HUES6 (cell line): ENCODE measurements around the gene RAB6B.

Experiments
- H3K27ac ChIP-seq: 2 replicates; pipeline ENCODE4 v1.7.0; 2013; ENCODE audit warnings: low read depth, mild to moderate bottlenecking, low read length, inconsistent platforms
- H3K27me3 ChIP-seq: 2 replicates; pipeline ENCODE4 v1.6.1; 2013; ENCODE audit warnings: low read length; ENCODE audit not compliant: control insufficient read depth, insufficient read depth
- H3K36me3 ChIP-seq: 2 replicates; pipeline ENCODE4 v1.6.1; 2013; ENCODE audit warnings: low read length; ENCODE audit not compliant: control insufficient read depth, insufficient read depth
- H3K4me1 ChIP-seq: 2 replicates; pipeline ENCODE4 v1.6.1; 2013; ENCODE audit warnings: low read length; ENCODE audit not compliant: control insufficient read depth, insufficient read depth
- H3K4me3 ChIP-seq: 2 replicates; pipeline ENCODE4 v1.5.1; 2013; ENCODE audit warnings: low read depth, low read length
- H3K9ac ChIP-seq: one replicate; pipeline ENCODE4 v1.6.1; 2013; ENCODE audit warnings: mild to moderate bottlenecking, low read length
- H3K9me3 ChIP-seq: 2 replicates; pipeline ENCODE4 v1.6.1; 2013; ENCODE audit warnings: low read depth, low read length; ENCODE audit not compliant: control insufficient read depth, insufficient read depth

The RAB6B gene

DNA sequence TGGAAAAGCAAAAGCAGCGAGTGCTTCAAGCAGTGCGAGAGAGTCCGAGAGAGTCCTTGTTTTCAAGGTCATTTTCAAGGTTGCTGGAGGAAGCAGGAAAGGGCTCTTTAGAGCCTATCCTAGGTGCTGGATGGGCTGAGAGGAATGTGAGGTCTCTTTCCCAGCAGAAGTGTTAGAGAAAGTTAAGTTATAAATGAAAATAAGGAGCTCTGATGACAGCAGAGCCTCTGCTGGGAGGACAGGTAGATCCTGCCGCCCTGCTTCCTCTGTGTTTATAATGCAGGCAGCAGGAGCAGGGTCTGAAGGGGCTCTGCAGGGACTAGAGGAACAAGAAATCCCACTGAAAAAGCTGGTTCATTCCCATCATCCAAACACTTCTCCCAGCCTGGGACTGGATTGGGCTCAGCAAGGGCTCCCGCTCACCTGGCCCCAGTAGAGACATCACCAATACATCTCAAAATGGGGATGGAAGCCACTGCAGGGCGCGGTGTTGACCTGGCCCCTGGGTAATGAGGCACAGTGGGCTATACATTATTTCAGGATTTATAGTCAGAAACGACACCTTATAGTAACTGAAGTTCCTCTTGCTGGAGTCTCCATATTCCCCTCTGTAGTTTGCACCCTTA lies 41.5 kb upstream of the RAB6B start:
- Histone ChIP-seq H3K9me3 (no peaks in the 10 kb centered on the region), H3K36me3 (no peaks in the 10 kb centered on the region), H3K27me3 (no peaks in the 10 kb centered on the region), H3K27ac (no peak overlapping the region), H3K4me3 (no peak overlapping the region), H3K9ac (no peak overlapping the region), H3K4me1 (peaks cover 8% of the 10 kb centered on the region)

GRCh38 chr3:133935843-133936769 lies 40.4 kb upstream of the RAB6B start:
- no peaks in the 10 kb centered on the region for H3K27me3 ChIP-seq

DNA sequence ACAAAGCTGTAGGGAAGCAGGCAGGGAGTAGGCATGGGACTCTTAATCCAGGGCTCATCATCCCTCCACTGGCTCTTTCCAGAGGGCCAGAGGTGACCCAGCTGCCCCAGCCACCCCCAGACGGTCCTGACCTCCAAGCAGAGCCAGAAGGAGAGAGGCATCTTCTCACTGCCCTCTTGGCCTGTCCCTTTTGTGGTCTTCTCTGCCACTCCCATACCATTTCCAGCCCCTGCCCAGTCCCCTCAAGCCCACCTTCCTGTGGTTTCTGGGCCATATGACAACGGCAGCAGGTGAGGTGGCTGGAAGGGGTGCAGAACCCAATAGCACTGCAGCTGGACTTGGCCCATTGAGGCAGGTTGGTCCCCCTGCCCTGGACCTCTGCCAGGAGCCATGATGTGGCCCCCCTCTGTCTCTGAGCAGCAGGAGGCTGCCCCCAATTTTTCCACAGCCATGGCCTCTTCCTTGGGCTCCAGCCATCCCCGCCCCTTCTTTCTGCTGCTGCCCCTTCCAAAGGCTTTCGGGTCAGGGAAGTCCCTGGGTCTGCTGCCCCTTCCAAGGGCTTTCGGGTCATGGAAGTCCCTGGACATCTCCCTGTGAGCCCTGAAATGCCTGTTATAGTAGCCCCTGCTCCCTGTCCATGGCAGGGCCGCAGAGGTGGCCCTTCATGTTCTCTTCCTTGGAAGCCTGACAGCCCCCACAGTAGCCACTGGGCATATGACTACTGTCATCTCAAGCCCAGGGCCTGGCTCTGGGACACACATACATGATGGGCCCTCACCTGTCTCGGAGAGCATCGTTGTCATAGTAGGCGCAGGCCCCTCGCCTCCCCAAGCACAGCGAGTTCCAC lies 39.5 kb upstream of the RAB6B start:
- no peak overlapping the region for H3K4me3 ChIP-seq
- no peaks in the 10 kb centered on the region for H3K36me3 ChIP-seq
- no peak overlapping the region for H3K27ac ChIP-seq
- no peaks in the 10 kb centered on the region for H3K27me3 ChIP-seq
- H3K9ac ChIP-seq, result no peak overlapping the region
- no peaks in the 10 kb centered on the region for H3K9me3 ChIP-seq
- no peaks in the 10 kb centered on the region for H3K4me1 ChIP-seq

More at GRCh38 chr3:133935843-133936769, 40.4 kb upstream of the RAB6B start:
- H3K4me1 ChIP-seq, result no peaks in the 10 kb centered on the region
- no peak overlapping the region for H3K9ac ChIP-seq
- no peak overlapping the region for H3K27ac ChIP-seq
- no peaks in the 10 kb centered on the region for H3K9me3 ChIP-seq
- H3K4me3 ChIP-seq, result no peak overlapping the region
- H3K36me3 ChIP-seq, result no peaks in the 10 kb centered on the region

DNA sequence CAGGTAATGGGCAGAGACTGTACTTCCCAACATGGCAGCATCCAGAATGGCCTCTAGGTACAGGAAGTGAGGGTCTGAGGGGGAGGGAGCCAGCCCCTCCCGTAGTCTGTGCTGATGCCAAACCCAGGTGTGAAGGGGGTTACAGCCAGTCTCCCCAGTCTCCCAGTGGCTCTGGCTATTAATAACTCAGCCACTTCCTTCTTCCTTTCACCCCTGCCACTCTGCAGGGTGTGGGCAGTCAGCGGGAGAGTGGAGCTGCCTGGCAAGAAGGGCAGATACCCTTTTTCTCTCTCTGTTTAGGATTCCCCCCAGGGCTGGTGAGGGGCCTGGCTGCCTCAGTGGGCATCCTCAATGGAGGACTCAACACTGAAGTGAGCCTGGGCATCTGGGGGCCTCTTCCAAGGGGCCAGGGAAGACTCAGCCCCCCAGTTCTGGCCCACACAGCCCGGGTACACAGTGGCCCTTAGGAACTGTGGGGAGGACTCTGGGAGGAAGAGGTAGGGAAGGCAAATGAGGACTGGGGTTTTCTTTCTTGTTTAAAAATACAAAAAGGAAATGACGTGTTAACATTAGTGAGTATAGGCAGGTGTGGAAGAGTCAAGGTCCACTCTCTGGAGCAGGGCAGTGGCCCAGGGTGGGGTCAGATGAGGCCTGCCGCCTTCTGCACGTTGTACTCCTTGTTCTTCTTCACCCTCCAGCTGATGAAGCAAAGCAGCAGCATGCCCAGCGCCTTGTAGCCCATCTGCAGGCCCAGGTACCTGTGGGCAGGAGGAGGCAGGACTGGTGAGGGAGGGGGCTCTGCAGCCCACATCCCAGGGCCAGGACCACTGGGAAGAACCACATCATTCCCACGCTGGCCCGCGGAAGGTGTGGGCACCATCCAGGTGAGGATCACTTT lies 38.6 kb upstream of the RAB6B start:
- H3K36me3 ChIP-seq, result no peaks in the 10 kb centered on the region
- H3K27ac ChIP-seq, result no peak overlapping the region
- no peaks in the 10 kb centered on the region for H3K4me1 ChIP-seq
- no peak overlapping the region for H3K4me3 ChIP-seq
- no peak overlapping the region for H3K9ac ChIP-seq
- H3K9me3 ChIP-seq, result no peaks in the 10 kb centered on the region
- peaks cover 3% of the 10 kb centered on the region; the same call in 1 of the 2 replicates for H3K27me3 ChIP-seq

DNA sequence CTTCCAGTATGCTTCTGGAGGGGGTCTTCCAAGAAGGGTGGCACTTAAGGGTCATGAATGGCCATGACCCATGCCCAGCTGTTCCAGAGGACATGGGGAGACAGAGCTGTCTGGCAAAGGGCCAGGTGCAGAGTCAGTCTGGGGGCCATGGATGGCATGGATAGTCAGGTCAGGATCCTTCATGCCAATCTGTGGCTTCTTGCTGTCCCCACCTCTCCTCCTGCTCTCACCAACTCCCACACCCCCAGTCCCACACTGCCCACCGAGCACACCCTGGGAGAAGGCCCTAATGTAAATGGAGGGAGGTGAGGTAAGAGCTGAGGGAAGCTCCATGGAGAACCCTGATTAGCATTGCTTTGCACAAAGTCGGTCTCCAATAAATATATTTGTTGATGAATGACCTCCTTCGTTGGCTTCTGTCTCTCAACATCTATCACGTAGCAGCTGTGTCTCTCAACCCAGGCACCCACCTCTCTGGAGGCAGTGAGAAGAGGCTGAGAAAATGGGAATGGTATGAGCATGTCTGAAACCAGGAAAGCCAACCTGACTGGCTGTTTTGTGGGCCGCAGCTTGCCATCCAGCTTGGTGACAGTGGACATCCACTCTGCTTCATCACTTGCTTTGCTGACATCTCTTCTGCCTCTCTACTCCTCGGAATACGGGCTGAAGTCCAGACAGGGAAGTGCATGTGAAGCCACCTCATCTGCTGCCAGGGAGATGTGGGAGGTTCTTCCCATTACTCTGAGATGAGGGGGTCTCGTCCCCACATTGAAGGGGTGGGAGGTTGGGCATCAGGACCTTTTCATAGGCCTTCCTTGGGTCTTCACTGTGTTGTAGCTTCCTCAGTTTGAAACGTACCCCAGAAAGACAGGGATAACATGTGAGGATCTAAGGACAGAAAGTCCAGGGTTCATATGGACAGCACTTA lies 37.7 kb upstream of the RAB6B start:
- H3K27ac ChIP-seq, result no peak overlapping the region

GRCh38 chr3:133932009-133932408 lies 36.3 kb upstream of the RAB6B start:
- Histone ChIP-seq H3K9me3 (no peaks in the 10 kb centered on the region), H3K4me3 (no peak overlapping the region), H3K4me1 (peaks cover 4% of the 10 kb centered on the region; the same call in 1 of the 2 replicates), H3K36me3 (no peaks in the 10 kb centered on the region), H3K9ac (no peak overlapping the region), H3K27ac (no peak overlapping the region), H3K27me3 (peaks cover 24% of the 10 kb centered on the region)

More for the DNA sequence above, 37.7 kb upstream of the RAB6B start:
- no peaks in the 10 kb centered on the region for H3K4me1 ChIP-seq
- no peaks in the 10 kb centered on the region for H3K36me3 ChIP-seq
- H3K4me3 ChIP-seq, result no peak overlapping the region
- no peaks in the 10 kb centered on the region for H3K9me3 ChIP-seq
- H3K9ac ChIP-seq, result no peak overlapping the region
- peaks cover 13% of the 10 kb centered on the region for H3K27me3 ChIP-seq

DNA sequence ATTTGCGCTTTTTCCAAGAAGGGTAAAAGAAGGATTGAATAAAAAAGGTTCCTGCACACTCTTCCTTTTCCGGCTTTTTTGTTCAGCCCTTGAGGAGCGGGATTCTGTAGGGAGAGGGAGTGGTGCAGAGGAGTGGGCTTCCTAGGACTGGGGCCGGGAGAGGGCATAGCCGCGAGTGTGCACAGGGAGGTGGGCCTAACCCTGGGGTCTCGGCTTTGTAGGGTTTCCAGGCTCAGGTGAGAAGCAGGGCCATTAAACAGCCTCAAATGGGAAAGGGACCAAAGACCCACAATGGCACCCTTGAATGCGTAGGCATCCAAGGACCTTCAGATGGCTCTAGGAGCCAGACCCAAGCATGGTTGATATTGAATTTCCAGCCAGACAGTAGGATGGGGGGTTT lies 35.4 kb upstream of the RAB6B start:
- Histone ChIP-seq H3K9ac (no peak overlapping the region), H3K4me3 (no peak overlapping the region), H3K4me1 (peaks cover 11% of the 10 kb centered on the region), H3K9me3 (no peaks in the 10 kb centered on the region), H3K27me3 (peaks cover 32% of the 10 kb centered on the region), H3K36me3 (no peaks in the 10 kb centered on the region), H3K27ac (no peak overlapping the region)

DNA sequence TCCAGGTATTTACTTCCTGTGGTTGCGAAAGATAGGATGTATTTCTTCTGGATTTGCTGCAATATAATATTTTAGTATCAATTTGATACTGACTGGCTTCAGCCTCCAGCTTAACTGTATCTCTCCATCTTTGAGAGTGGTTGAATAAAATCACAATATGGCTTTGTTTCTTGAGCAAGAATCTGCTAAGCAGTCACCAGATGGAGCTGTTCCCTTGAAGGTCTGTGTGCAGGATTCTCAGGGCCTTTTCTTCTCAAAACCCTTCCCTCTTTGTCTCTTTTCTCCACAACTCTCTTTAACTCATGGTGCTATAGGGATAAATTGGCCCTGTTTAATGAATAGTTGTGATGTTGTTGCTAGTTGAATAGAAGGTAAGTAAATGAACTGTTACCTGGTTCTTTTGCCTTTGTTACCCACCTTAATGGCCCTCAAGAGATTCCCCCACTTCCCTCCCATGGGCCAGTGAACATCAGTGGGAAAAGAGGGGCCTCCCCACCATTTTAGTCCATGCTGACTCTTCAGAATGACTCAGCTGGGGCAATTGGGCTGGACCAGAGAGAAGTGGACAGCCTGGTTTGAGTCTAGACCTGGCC lies 34.8 kb upstream of the RAB6B start:
- H3K27me3 ChIP-seq, result peaks cover 36% of the 10 kb centered on the region
- H3K27ac ChIP-seq, result no peak overlapping the region
- H3K9me3 ChIP-seq, result no peaks in the 10 kb centered on the region
- H3K4me3 ChIP-seq, result no peak overlapping the region
- H3K36me3 ChIP-seq, result no peaks in the 10 kb centered on the region
- H3K4me1 ChIP-seq, result peaks cover 13% of the 10 kb centered on the region
- no peak overlapping the region for H3K9ac ChIP-seq

GRCh38 chr3:133928903-133929607 lies 33.4 kb upstream of the RAB6B start:
- Histone ChIP-seq H3K9ac (no peak overlapping the region), H3K4me1 (peaks cover 13% of the 10 kb centered on the region), H3K4me3 (no peak overlapping the region), H3K27me3 (peaks cover 36% of the 10 kb centered on the region), H3K27ac (no peak overlapping the region), H3K36me3 (no peaks in the 10 kb centered on the region), H3K9me3 (no peaks in the 10 kb centered on the region)
